Endothelial cell of umbilical vein (primary cell): Measurements from ENCODE around the gene PECR. TPM values are rescaled to one million over a fixed set of nuclear protein-coding genes. Genes with fewer than 3 reads are reported as not detected.

Experiments
- BruUV-seq: library from RNA; stranded (reverse); fragments of 400-500 nt; replicated peaks from 2 replicates; lab custom pipeline; 2021; lab: Mats Ljungman, UMichigan
- CTCF ChIA-PET: fragments of 300-600, 350-600 bp; sonication (Branson Sonifier 250); formaldehyde crosslinking; loops from one replicate; lab custom pipeline; 2021; ENCODE audit warnings: antibody characterized with exemption, inconsistent platforms; lab: Charles Lee
- POLR2A ChIA-PET: fragments of 300-600, 350-600 bp; sonication (Branson Sonifier 250); formaldehyde crosslinking; loops from one replicate; lab custom pipeline; 2021; ENCODE audit warnings: antibody characterized with exemption, inconsistent platforms; lab: Charles Lee
- DNase-seq: peaks from one replicate; pipeline ENCODE4 v3.0.0-alpha.2; 2011; ENCODE audit warnings: low read depth, low spot score
- FAIRE-seq: peaks from 2 replicates; lab custom pipeline; 2011; peaks lifted over from hg19 to GRCh38; lab: Jason Lieb, UNC
- H2AFZ ChIP-seq: 2 replicates; pipeline ENCODE4 v1.6.0; 2012; ENCODE audit warnings: low read depth, low read length, control low read depth, inconsistent platforms
- H3K27ac ChIP-seq: 2 replicates; pipeline ENCODE4 v1.5.1; 2011; ENCODE audit warnings: low read depth, mild to moderate bottlenecking, control low read depth, low read length, moderate library complexity; ENCODE audit not compliant: insufficient read depth
- H3K27me3 ChIP-seq, 2 experiments: 2 replicates each; pipeline versions ENCODE4 v1.6.0 to v1.6.1; 2011; ENCODE audit warnings: low read length in 2 of 2, mixed read lengths in 1 of 2; ENCODE audit not compliant: control insufficient read depth in 2 of 2, insufficient read depth in 2 of 2
- H3K36me3 ChIP-seq, 2 experiments: 2 replicates in 1 of 2; 3 replicates in 1 of 2; pipeline ENCODE4 v1.5.1; 2011; ENCODE audit warnings: low read length in 2 of 2, mild to moderate bottlenecking in 1 of 2, moderate library complexity in 1 of 2; ENCODE audit not compliant: control insufficient read depth in 2 of 2, insufficient read depth in 2 of 2; ENCODE audit errors: extremely low read depth in 1 of 2
- H3K4me1 ChIP-seq: 3 replicates; pipeline ENCODE4 v1.5.1; 2011; ENCODE audit warnings: mild to moderate bottlenecking, low read length; ENCODE audit not compliant: control insufficient read depth, insufficient read depth; ENCODE audit errors: extremely low read depth
- H3K4me2 ChIP-seq: 2 replicates; pipeline ENCODE4 v1.6.1; 2011; ENCODE audit warnings: low read length, control low read depth, mixed read lengths; ENCODE audit not compliant: insufficient read depth
- H3K4me3 ChIP-seq, 3 experiments: fragments of 200-600 bp in 1 of 3; sonication (generic), shearing (Covaris generic) in 1 of 3; replicated peaks in 1 of 3; 2 replicates each; pipeline ENCODE4 v1.5.1; 2011 to 2016; ENCODE audit warnings: control low read depth in 3 of 3, low read length in 3 of 3, mild to moderate bottlenecking in 2 of 3, inconsistent platforms in 1 of 3, low read depth in 1 of 3, moderate library complexity in 1 of 3; ENCODE audit not compliant: insufficient read depth in 1 of 3
- H3K79me2 ChIP-seq: 2 replicates; pipeline ENCODE4 v1.6.0; 2012; ENCODE audit warnings: low read length, inconsistent platforms; ENCODE audit not compliant: control insufficient read depth, insufficient read depth
- H3K9ac ChIP-seq: replicated peaks from 2 replicates; pipeline ENCODE3; 2011; ENCODE audit warnings: low read length, control low read depth; ENCODE audit not compliant: insufficient read depth; ENCODE audit errors: extremely low read depth
- H3K9me1 ChIP-seq: replicated peaks from 3 replicates; pipeline ENCODE4 v1.6.0; 2011; ENCODE audit warnings: mild to moderate bottlenecking, low read length; ENCODE audit not compliant: control insufficient read depth, insufficient read depth; ENCODE audit errors: extremely low read depth
- H3K9me3 ChIP-seq: replicated peaks from 2 replicates; pipeline ENCODE4 v1.5.1; 2012; ENCODE audit warnings: low read length, inconsistent platforms; ENCODE audit not compliant: control insufficient read depth, insufficient read depth
- H4K20me1 ChIP-seq: replicated peaks from 2 replicates; pipeline ENCODE3; 2011; ENCODE audit warnings: mild to moderate bottlenecking, low read length; ENCODE audit not compliant: control insufficient read depth, insufficient read depth; ENCODE audit errors: extremely low read depth
- CTCF ChIP-seq, 2 donors: IDR thresholded peaks; 1 replicate in 1 of 2; 2 replicates in 1 of 2; pipeline ENCODE4 v1.5.1; 2011; ENCODE audit warnings: low read length in 2 of 2, mild to moderate bottlenecking in 2 of 2, moderate library complexity in 2 of 2, control low read depth in 1 of 2, inconsistent platforms in 1 of 2, low read depth in 1 of 2; ENCODE audit not compliant: insufficient read depth in 1 of 2; ENCODE audit errors: extremely low read depth in 1 of 2
- EZH2 ChIP-seq: IDR thresholded peaks from 2 replicates; pipeline ENCODE4 v1.6.1; 2012; ENCODE audit warnings: borderline replicate concordance, low read depth, mild to moderate bottlenecking, moderate library complexity, low read length, inconsistent platforms; ENCODE audit not compliant: severe bottlenecking
- FOS ChIP-seq: IDR thresholded peaks from 2 replicates; pipeline ENCODE4 v1.6.1; 2011; ENCODE audit warnings: mild to moderate bottlenecking, low read length, moderate library complexity, borderline replicate concordance; ENCODE audit not compliant: insufficient read depth
- GATA2 ChIP-seq: IDR thresholded peaks from 2 replicates; pipeline ENCODE4 v1.7.0; 2011; ENCODE audit warnings: low read depth, mild to moderate bottlenecking, moderate library complexity, mixed read lengths, low read length; ENCODE audit not compliant: insufficient read length, insufficient read depth
- JUN ChIP-seq: IDR thresholded peaks from 2 replicates; pipeline ENCODE4 v1.6.1; 2011; ENCODE audit warnings: borderline replicate concordance, low read depth; ENCODE audit not compliant: insufficient read length, insufficient read depth
- MAX ChIP-seq: IDR thresholded peaks from 2 replicates; pipeline ENCODE4 v1.6.1; 2011; ENCODE audit not compliant: insufficient read depth, insufficient read length
- MYC ChIP-seq: IDR thresholded peaks from one replicate; pipeline ENCODE4 v1.6.1; 2011; ENCODE audit warnings: mild to moderate bottlenecking, low read depth, low read length
- POLR2A ChIP-seq: IDR thresholded peaks from 2 replicates; pipeline ENCODE4 v1.6.1; 2012; ENCODE audit warnings: low read depth, mild to moderate bottlenecking, control low read depth, low read length
- POLR2AphosphoS5 ChIP-seq: IDR thresholded peaks from 2 replicates; pipeline ENCODE4 v1.6.1; 2012; ENCODE audit warnings: low read depth, mild to moderate bottlenecking, control low read depth, low read length, moderate library complexity; ENCODE audit not compliant: insufficient read depth
- dilution Hi-C: fragments of 300-500 bp; cut with MboI; formaldehyde crosslinking; loops from one replicate; pipeline ENCODE4 v1.15.0; 2019; ENCODE audit warnings: low sequenced_read_pairs; ENCODE audit not compliant: extremely low pct_ligation_motif_present
- intact Hi-C: fragments of 100-400 bp; cut with micrococcal nuclease; formaldehyde crosslinking; loops from one replicate; pipeline ENCODE4 v1.10.0; 2022
- polyA plus RNA-seq, 4 experiments: library from polyadenylated mRNA; depleted of rRNA in 3 of 4; stranded (reverse) in 3 of 4; unstranded in 1 of 4; fragments of >200 nt; gene quantifications; 2 replicates each; pipeline versions ENCODE4 v1.2.1 to v1.2.3, GENCODE V29; 2011 to 2012; ENCODE audit warnings: missing spikeins in 1 of 4
- total RNA-seq: library from RNA; stranded (reverse); gene quantifications from 2 replicates; pipeline ENCODE4 v1.2.3, GENCODE V29; 2021

PECR gene
- total and polyA plus RNA-seq, 2 donors (not counting 3 experiments of a cell fraction or from before 2014, with no cell fraction given): 4.1 to 6.2 TPM

GRCh38 chr2:216021768-216022565, 59.6 kb downstream of the PECR start:
- H4K20me1 ChIP-seq: no peaks in the 10 kb centered on the region
- no peaks in the 10 kb centered on the region for H3K27me3 ChIP-seq
- no peaks in the 10 kb centered on the region for H3K9me1 ChIP-seq
- H3K27ac ChIP-seq: no peak overlapping the region
- H3K4me1 ChIP-seq: peaks cover 2% of the 10 kb centered on the region
- CTCF ChIA-PET: interaction anchor here (0.8 to 7.4 kb wide), 3 partner anchors 10 to 71 kb away, joined by 3 to 107 read pairs (median 12); no protein-coding TSS in a partner anchor
- H2AFZ ChIP-seq: no peak overlapping the region
- FAIRE-seq (no peak), DNase-seq (no peak)
- no peak overlapping the region for H3K4me2 ChIP-seq
- TF ChIP-seq JUN: no peak
- TF ChIP-seq POLR2AphosphoS5: no peak
- no peak for TF ChIP-seq POLR2A
- TF ChIP-seq FOS: no peak
- no peak for TF ChIP-seq MYC
- no peak for TF ChIP-seq MAX
- no peak for TF ChIP-seq CTCF (IDR thresholded peaks at IDR 0.05; ENCODE audit: extremely low read depth in 1 of 2, insufficient read depth in 1 of 2, low read depth in 1 of 2, low read length in 2 of 2)
- TF ChIP-seq EZH2: no peak
- TF ChIP-seq GATA2: no peak
- H3K36me3 ChIP-seq: no peaks in the 10 kb centered on the region
- no peak overlapping the region for H3K4me3 ChIP-seq
- H3K9ac ChIP-seq: no peak overlapping the region
- dilution Hi-C loops: no loop called here
- POLR2A ChIA-PET: no interaction called here
- no peaks in the 10 kb centered on the region for H3K79me2 ChIP-seq
- H3K9me3 ChIP-seq: no peaks in the 10 kb centered on the region
- no TSS peak for BruUV-seq
- intact Hi-C loops: no loop called here
